GM10847 (cell line): ENCODE results near the gene OLIG2.

ENCODE experiments used
- POLR2A ChIP-seq: IDR thresholded peaks from 2 replicates; pipeline ENCODE4 v1.6.1; 2011; ENCODE audit not compliant: insufficient read length; ENCODE audit errors: extremely low read depth

OLIG2 gene

GRCh38 chr21:33076600-33077329, 51.0 kb downstream of the OLIG2 start:
- TF ChIP-seq POLR2A, result no peak
